ENCODE results near the gene DBH.

Gene DBH

GRCh38 chr9:133591116-133591910 lies 44.9 kb upstream of the DBH start:
- no peak overlapping the region for H3K4me3 ChIP-seq (ENCODE audit: control insufficient read depth, low read depth, low read length)
- no peak for TF ChIP-seq CTCF (conservative IDR thresholded peaks at IDR 0.05; ENCODE audit: control insufficient read depth, insufficient read depth, low read depth, low read length)

GRCh38 chr9:133591985-133592384 lies 44.2 kb upstream of the DBH start:
- no peak for DNase-seq (ENCODE audit: low read depth)
- no peak overlapping the region for H3K4me3 ChIP-seq (ENCODE audit: control insufficient read depth, low read depth, low read length)
- TF ChIP-seq CTCF (conservative IDR thresholded peaks at IDR 0.05; ENCODE audit: control insufficient read depth, insufficient read depth, low read depth, low read length), result no peak

More at GRCh38 chr9:133591116-133591910, 44.9 kb upstream of the DBH start:
- no peak for DNase-seq (ENCODE audit: low read depth)

GRCh38 chr9:133592731-133593409 lies 43.3 kb upstream of the DBH start:
- no peak overlapping the region for H3K4me3 ChIP-seq (ENCODE audit: control insufficient read depth, low read depth, low read length)
- DNase-seq (ENCODE audit: low read depth), result peak; percentile 14
- peak; percentile 22 for TF ChIP-seq CTCF (conservative IDR thresholded peaks at IDR 0.05; ENCODE audit: control insufficient read depth, insufficient read depth, low read depth, low read length)

- no peak for TF ChIP-seq CTCF (conservative IDR thresholded peaks at IDR 0.05; ENCODE audit: control insufficient read depth, insufficient read depth, low read depth, low read length)
- DNase-seq (ENCODE audit: low read depth), result no peak
- H3K4me3 ChIP-seq (ENCODE audit: control insufficient read depth, low read depth, low read length), result no peak overlapping the region
Observed at GRCh38 chr9:133593587-133594253, 42.4 kb upstream of the DBH start.

- H3K4me3 ChIP-seq (ENCODE audit: control insufficient read depth, low read depth, low read length), result no peak overlapping the region
- no peak for DNase-seq (ENCODE audit: low read depth)
- TF ChIP-seq CTCF (conservative IDR thresholded peaks at IDR 0.05; ENCODE audit: control insufficient read depth, insufficient read depth, low read depth, low read length), result no peak
Observed at GRCh38 chr9:133594310-133594709, 41.9 kb upstream of the DBH start.

GRCh38 chr9:133595910-133596309 lies 40.3 kb upstream of the DBH start:
- no peak overlapping the region for H3K4me3 ChIP-seq (ENCODE audit: control insufficient read depth, low read depth, low read length)
- no peak for TF ChIP-seq CTCF (conservative IDR thresholded peaks at IDR 0.05; ENCODE audit: control insufficient read depth, insufficient read depth, low read depth, low read length)
- no peak for DNase-seq (ENCODE audit: low read depth)
